ENCODE data around the gene SLC41A3.
"Not testable (repeated sequence)": the region's sequence is repeated elsewhere in the genome, so short reads cannot be mapped to it uniquely, and the experiment has no call there.

SLC41A3 gene

DNA sequence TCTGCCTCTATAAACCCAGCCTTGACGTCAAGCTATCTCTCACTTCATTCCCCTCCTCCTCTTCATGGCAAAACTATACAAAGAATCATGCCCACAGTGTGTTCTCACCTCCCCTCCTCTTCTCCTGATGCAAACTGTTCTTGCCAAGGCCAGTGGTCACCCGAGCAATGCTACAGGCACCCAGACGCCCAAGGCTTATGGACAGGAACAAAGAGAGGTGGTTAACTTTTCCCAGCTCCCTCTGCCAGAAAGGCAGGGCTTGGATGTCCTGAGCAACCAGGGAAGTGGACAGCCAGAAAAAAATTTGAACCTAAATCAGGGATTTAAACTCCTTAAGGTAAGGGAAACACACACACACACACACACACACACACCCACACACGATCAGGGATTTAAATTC lies 5.1 kb downstream of the SLC41A3 start:
- in situ Hi-C loops (cut with MboI; ENCODE audit: low sequenced_read_pairs, unreplicated experiment), result no loop called here
- TF ChIP-seq, protein P1, sequence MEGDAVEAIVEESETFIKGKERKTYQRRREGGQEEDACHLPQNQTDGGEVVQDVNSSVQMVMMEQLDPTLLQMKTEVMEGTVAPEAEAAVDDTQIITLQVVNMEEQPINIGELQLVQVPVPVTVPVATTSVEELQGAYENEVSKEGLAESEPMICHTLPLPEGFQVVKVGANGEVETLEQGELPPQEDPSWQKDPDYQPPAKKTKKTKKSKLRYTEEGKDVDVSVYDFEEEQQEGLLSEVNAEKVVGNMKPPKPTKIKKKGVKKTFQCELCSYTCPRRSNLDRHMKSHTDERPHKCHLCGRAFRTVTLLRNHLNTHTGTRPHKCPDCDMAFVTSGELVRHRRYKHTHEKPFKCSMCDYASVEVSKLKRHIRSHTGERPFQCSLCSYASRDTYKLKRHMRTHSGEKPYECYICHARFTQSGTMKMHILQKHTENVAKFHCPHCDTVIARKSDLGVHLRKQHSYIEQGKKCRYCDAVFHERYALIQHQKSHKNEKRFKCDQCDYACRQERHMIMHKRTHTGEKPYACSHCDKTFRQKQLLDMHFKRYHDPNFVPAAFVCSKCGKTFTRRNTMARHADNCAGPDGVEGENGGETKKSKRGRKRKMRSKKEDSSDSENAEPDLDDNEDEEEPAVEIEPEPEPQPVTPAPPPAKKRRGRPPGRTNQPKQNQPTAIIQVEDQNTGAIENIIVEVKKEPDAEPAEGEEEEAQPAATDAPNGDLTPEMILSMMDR (IDR thresholded peaks at IDR 0.05; ENCODE audit: borderline replicate concordance, control extremely low read depth, extremely low read depth, insufficient read depth, missing control alignments), result no peak

DNA sequence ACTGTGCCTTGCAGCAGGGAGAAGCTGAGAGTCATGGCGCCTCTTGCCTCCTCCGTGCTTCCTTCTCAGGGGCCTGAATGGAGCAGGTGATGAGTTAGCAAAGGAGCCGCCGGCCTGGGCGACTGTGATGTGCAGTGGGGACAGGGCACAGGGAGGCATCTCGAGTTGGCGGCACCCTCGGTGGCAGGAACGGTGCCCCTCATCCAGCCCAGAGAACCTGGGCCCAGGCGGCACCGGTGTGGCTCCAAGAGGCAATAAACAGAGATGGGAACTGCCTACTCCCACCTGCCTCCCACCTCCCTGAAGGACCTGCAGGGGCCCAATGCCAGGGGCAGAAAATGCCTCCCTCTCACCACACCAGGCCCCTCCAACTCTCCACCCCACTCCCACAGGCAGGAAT lies 6.2 kb downstream of the SLC41A3 start:
- in situ Hi-C loops (cut with MboI; ENCODE audit: low sequenced_read_pairs, unreplicated experiment), result no loop called here
- DNase-seq (ENCODE audit: low spot score), result no peak

More for the DNA sequence above, 5.1 kb downstream of the SLC41A3 start:
- no peak for DNase-seq (ENCODE audit: low spot score)

DNA sequence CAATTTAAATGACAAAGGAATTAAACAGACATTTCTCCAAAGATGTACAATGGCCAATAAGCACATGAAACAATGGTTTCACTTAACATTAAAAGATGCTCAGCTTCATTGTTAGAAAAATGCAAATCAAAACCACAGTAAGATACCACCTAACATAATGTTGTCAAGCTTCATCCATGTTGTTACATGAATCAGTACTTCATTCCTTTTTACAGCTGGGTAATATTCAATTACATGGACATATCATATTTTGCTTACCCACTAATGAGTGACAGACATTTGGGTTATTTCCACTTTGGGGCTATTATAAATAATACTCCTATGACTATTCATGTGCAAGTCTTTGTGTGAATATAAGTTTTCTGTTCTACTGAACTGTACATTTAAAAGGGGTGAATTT lies 7.8 kb downstream of the SLC41A3 start:
- TF ChIP-seq, protein P1 (IDR thresholded peaks at IDR 0.05; ENCODE audit: borderline replicate concordance, control extremely low read depth, extremely low read depth, insufficient read depth, missing control alignments), result no peak
- in situ Hi-C loops (cut with MboI; ENCODE audit: low sequenced_read_pairs, unreplicated experiment), result no loop called here
- no peak for DNase-seq (ENCODE audit: low spot score)

More for the DNA sequence above, 6.2 kb downstream of the SLC41A3 start:
- TF ChIP-seq, protein P1 (IDR thresholded peaks at IDR 0.05; ENCODE audit: borderline replicate concordance, control extremely low read depth, extremely low read depth, insufficient read depth, missing control alignments), result no peak

DNA sequence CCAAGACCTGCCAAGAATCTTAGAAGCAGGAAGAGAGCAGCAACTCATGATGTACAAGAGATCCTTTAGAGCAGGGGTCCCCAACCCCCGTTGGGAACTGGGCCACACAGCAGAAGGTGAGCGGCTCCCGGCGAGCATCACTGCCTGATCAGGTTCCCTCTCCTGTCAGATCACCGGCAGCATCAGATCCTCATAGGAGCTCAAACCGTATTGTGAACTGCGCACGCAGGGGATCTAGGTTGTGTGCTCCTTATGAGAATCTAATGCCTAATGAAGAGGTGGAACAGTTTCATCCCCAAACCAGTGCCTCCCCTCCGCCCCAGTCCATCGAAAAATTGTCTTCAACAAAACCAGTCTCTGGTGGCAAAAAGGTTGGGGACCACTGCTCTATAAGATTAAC lies 13.8 kb downstream of the SLC41A3 start:
- in situ Hi-C loops (cut with MboI; ENCODE audit: low sequenced_read_pairs, unreplicated experiment), result no loop called here
- no peak for DNase-seq (ENCODE audit: low spot score)
- TF ChIP-seq, protein P1 (IDR thresholded peaks at IDR 0.05; ENCODE audit: borderline replicate concordance, control extremely low read depth, extremely low read depth, insufficient read depth, missing control alignments), result no peak

DNA sequence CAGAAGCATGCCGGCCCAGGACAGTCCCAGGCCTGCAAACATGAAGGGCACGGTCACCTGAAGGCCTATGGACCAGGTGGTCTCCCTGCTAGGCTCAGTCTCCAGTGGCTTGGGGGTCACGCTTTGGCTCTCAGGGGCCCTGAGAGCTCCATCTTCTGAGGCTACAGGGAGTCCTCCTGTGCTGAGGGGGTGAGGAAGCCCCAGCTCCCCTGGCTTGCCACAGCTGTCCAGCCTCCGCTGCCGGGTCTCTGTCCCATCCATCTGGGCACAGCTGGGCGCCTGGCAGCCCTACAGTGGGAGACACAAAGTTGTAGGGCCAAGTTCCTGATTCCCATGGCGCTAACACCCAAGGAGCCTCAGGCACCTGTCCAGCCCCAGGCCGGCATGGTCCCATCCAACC lies 16.0 kb downstream of the SLC41A3 start:
- in situ Hi-C loops (cut with MboI; ENCODE audit: low sequenced_read_pairs, unreplicated experiment), result no loop called here
- DNase-seq (ENCODE audit: low spot score), result peak; percentile 12
- TF ChIP-seq, protein P1 (IDR thresholded peaks at IDR 0.05; ENCODE audit: borderline replicate concordance, control extremely low read depth, extremely low read depth, insufficient read depth, missing control alignments), result no peak

DNA sequence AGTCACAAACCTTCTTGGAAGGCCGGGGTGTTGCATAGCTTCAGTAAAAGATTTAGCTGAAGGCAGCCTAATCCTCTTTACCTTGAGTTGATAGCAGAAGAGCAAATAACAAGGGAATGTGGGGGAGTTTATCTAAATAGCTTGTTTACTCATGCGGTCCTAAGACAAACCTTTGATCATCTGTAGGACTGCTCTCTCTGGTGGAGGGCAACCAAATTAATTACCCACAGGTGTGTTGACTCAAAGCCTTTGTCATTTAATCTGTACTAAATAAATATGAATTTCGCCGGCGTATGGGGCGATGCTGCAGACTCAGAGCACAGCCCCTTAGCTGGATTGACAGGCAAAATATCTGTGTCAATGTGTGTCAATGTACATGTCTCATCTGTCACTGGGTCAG lies 17.2 kb downstream of the SLC41A3 start:
- in situ Hi-C loops (cut with MboI; ENCODE audit: low sequenced_read_pairs, unreplicated experiment); DNase-seq (ENCODE audit: low spot score): not testable (repeated sequence)

DNA sequence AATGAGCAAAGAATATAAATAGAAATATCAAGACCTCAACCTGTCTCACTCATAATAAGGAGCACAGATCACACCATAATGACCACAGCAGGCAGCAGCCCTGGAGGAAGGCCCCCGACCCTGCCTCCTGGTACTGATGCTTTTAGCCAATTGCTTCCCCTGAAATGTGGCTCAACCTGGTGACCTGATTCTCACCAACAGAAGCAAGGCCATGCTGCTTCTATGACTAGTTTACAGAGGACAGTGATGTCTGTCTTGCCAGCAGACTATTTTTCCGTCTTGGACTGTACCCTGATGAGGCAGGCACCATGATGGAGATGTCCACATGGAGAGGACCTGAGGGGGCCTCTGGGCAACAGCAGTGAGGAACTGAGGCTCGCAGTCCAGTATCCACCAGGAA lies 18.0 kb downstream of the SLC41A3 start:
- in situ Hi-C loops (cut with MboI; ENCODE audit: low sequenced_read_pairs, unreplicated experiment), result no loop called here
- DNase-seq (ENCODE audit: low spot score), result no peak
- TF ChIP-seq, protein P1 (IDR thresholded peaks at IDR 0.05; ENCODE audit: borderline replicate concordance, control extremely low read depth, extremely low read depth, insufficient read depth, missing control alignments), result no peak

Data from GM13976 (cell line).